H1 (cell line): ENCODE data around the gene TOMM40L. TPM values are rescaled to one million over a fixed set of nuclear protein-coding genes. Genes with fewer than 3 reads are reported as not detected.

Source experiments
- CTCF ChIA-PET: fragments of 300-600 bp; sonication (Branson Sonifier 250); formaldehyde crosslinking; loops from one replicate; lab custom pipeline; 2021; ENCODE audit not compliant: partially characterized antibody; lab: Charles Lee
- POLR2A ChIA-PET: fragments of 300-600 bp; sonication (Branson Sonifier 250); formaldehyde crosslinking; loops from one replicate; lab custom pipeline; 2021; ENCODE audit warnings: inconsistent platforms; ENCODE audit not compliant: partially characterized antibody; lab: Charles Lee
- DNase-seq, 2 experiments: peaks; one replicate each; pipeline versions ENCODE4 v3.0.0 to v3.0.0-alpha.2; 2010 to 2022; ENCODE audit warnings: low spot score in 2 of 2, low read depth in 1 of 2, mixed read lengths in 1 of 2
- FAIRE-seq: peaks from 2 replicates; lab custom pipeline; 2011; peaks lifted over from hg19 to GRCh38; lab: Jason Lieb, UNC
- H2AFZ ChIP-seq: 2 replicates; pipeline ENCODE4 v1.8.1; 2012; ENCODE audit warnings: low read length, inconsistent platforms
- H2AK5ac ChIP-seq: 2 replicates; pipeline ENCODE4 v1.6.1; 2013; ENCODE audit warnings: low read depth, low read length
- H2BK120ac ChIP-seq: replicated peaks from 2 replicates; pipeline ENCODE3; 2013; ENCODE audit warnings: low read depth, low read length, inconsistent platforms
- H2BK12ac ChIP-seq: 2 replicates; pipeline ENCODE4 v1.6.1; 2013; ENCODE audit warnings: low read depth, low read length
- H2BK15ac ChIP-seq: 2 replicates; pipeline ENCODE4 v1.6.1; 2013; ENCODE audit warnings: low read length
- H2BK20ac ChIP-seq: 2 replicates; pipeline ENCODE4 v1.6.1; 2013; ENCODE audit warnings: low read length
- H2BK5ac ChIP-seq: 2 replicates; pipeline ENCODE4 v1.6.1; 2013; ENCODE audit warnings: low read depth, low read length
- H3K14ac ChIP-seq: 2 replicates; pipeline ENCODE4 v1.6.1; 2013; ENCODE audit warnings: inconsistent platforms; ENCODE audit not compliant: insufficient read length
- H3K18ac ChIP-seq: 2 replicates; pipeline ENCODE4 v1.6.1; 2013; ENCODE audit warnings: low read length; ENCODE audit errors: extremely low read depth
- H3K23ac ChIP-seq: 2 replicates; pipeline ENCODE4 v1.6.1; 2013; ENCODE audit warnings: inconsistent platforms; ENCODE audit not compliant: insufficient read length
- H3K23me2 ChIP-seq: 2 replicates; pipeline ENCODE4 v1.6.1; 2013; ENCODE audit warnings: low read depth, low read length
- H3K27ac ChIP-seq: 2 replicates; pipeline ENCODE4 v1.6.1; 2011; ENCODE audit warnings: low read depth, low read length, inconsistent platforms
- H3K27me3 ChIP-seq, 4 experiments: replicated peaks in 1 of 4; 1 replicate in 1 of 4; 2 replicates in 3 of 4; pipeline versions ENCODE4 v1.6.1 to v1.8.1; 2011 to 2013; ENCODE audit warnings: low read length in 3 of 4, mild to moderate bottlenecking in 3 of 4, inconsistent platforms in 2 of 4, mixed read lengths in 2 of 4, moderate library complexity in 1 of 4; ENCODE audit not compliant: control insufficient read depth in 3 of 4, insufficient read depth in 3 of 4; ENCODE audit errors: extremely low read depth in 1 of 4
- H3K36me3 ChIP-seq, 4 experiments: 2 replicates each; pipeline versions ENCODE4 v1.6.1 to v1.8.1; 2011 to 2013; ENCODE audit warnings: mild to moderate bottlenecking in 4 of 4, low read length in 3 of 4, moderate library complexity in 2 of 4, control low read depth in 1 of 4, inconsistent platforms in 1 of 4; ENCODE audit not compliant: insufficient read depth in 4 of 4, control insufficient read depth in 2 of 4
- H3K4ac ChIP-seq: replicated peaks from 2 replicates; pipeline ENCODE3; 2013; ENCODE audit warnings: low read length, low read depth, mixed read lengths, inconsistent platforms; ENCODE audit not compliant: insufficient read length
- H3K4me1 ChIP-seq, 4 experiments: replicated peaks in 1 of 4; 1 replicate in 1 of 4; 2 replicates in 3 of 4; pipeline versions ENCODE4 v1.6.1 to v1.8.1; 2011 to 2013; ENCODE audit warnings: low read length in 3 of 4, inconsistent platforms in 2 of 4, mixed read lengths in 1 of 4; ENCODE audit not compliant: insufficient read depth in 4 of 4, control insufficient read depth in 3 of 4
- H3K4me2 ChIP-seq, 2 experiments: 2 replicates each; pipeline versions ENCODE4 v1.6.1 to v1.8.1; 2011 to 2013; ENCODE audit warnings: low read depth in 2 of 2, low read length in 2 of 2, control low read depth in 1 of 2, inconsistent platforms in 1 of 2, mild to moderate bottlenecking in 1 of 2; ENCODE audit not compliant: insufficient read depth in 1 of 2
- H3K4me3 ChIP-seq, 4 experiments: fragments of 200-600, 300-600 bp in 1 of 4; sonication (generic), shearing (Covaris generic), sonication (Bioruptor Twin) in 1 of 4; 2 replicates each; pipeline versions ENCODE4 v1.5.1 to v1.8.1; 2011 to 2016; ENCODE audit warnings: low read length in 4 of 4, low read depth in 3 of 4, control low read depth in 2 of 4, inconsistent platforms in 2 of 4, mild to moderate bottlenecking in 2 of 4, mixed read lengths in 1 of 4, moderate library complexity in 1 of 4; ENCODE audit not compliant: insufficient read depth in 2 of 4; ENCODE audit errors: extremely low read depth in 1 of 4
- H3K56ac ChIP-seq: replicated peaks from 2 replicates; pipeline ENCODE3; 2013; ENCODE audit warnings: low read depth, mild to moderate bottlenecking, mixed read lengths, low read length, inconsistent platforms; ENCODE audit not compliant: insufficient read length
- H3K79me1 ChIP-seq: 2 replicates; pipeline ENCODE4 v1.6.1; 2013; ENCODE audit warnings: low read depth, low read length, control low read depth
- H3K79me2 ChIP-seq, 2 experiments: 2 replicates each; pipeline versions ENCODE4 v1.6.1 to v1.8.1; 2012 to 2013; ENCODE audit warnings: low read length in 2 of 2, mild to moderate bottlenecking in 2 of 2, inconsistent platforms in 1 of 2; ENCODE audit not compliant: insufficient read depth in 2 of 2, control insufficient read depth in 1 of 2
- H3K9ac ChIP-seq, 4 experiments: replicated peaks in 1 of 4; 1 replicate in 1 of 4; 2 replicates in 3 of 4; pipeline versions ENCODE4 v1.6.1 to v1.8.1; 2011 to 2013; ENCODE audit warnings: low read depth in 3 of 4, low read length in 3 of 4, control low read depth in 2 of 4, mild to moderate bottlenecking in 2 of 4, moderate library complexity in 2 of 4, inconsistent platforms in 1 of 4; ENCODE audit errors: extremely low read depth in 1 of 4
- H3K9me3 ChIP-seq, 2 experiments: 2 replicates each; pipeline versions ENCODE4 v1.6.1 to v1.8.1; 2012 to 2013; ENCODE audit warnings: mild to moderate bottlenecking in 2 of 2, moderate library complexity in 2 of 2, control low read depth in 1 of 2, inconsistent platforms in 1 of 2, low read depth in 1 of 2, low read length in 1 of 2, mixed read lengths in 1 of 2; ENCODE audit not compliant: insufficient read depth in 2 of 2
- H4K20me1 ChIP-seq, 2 experiments: replicated peaks in 1 of 2; 2 replicates each; pipeline versions ENCODE3 to v1.8.1; 2011 to 2013; ENCODE audit warnings: inconsistent platforms in 2 of 2, low read length in 2 of 2, mild to moderate bottlenecking in 1 of 2; ENCODE audit not compliant: insufficient read depth in 2 of 2, control insufficient read depth in 1 of 2
- H4K5ac ChIP-seq: 2 replicates; pipeline ENCODE4 v1.6.1; 2013; ENCODE audit warnings: low read length, low read depth, mixed read lengths, inconsistent platforms; ENCODE audit not compliant: insufficient read length
- H4K8ac ChIP-seq: 2 replicates; pipeline ENCODE4 v1.8.0; 2013; ENCODE audit warnings: mild to moderate bottlenecking, moderate library complexity, low read length, inconsistent platforms; ENCODE audit not compliant: insufficient read depth; ENCODE audit errors: extremely low read depth
- H4K91ac ChIP-seq: replicated peaks from 2 replicates; pipeline ENCODE3; 2013; ENCODE audit warnings: low read length, mixed read lengths, inconsistent platforms; ENCODE audit not compliant: insufficient read length
- ATF2 ChIP-seq: IDR thresholded peaks from 2 replicates; pipeline ENCODE4 v1.6.1; 2012; ENCODE audit warnings: low read length, inconsistent platforms
- BCL11A ChIP-seq, 2 experiments: IDR thresholded peaks; one replicate each; pipeline ENCODE4 v1.6.1; 2011; ENCODE audit warnings: low read depth in 2 of 2, low read length in 2 of 2, mild to moderate bottlenecking in 2 of 2
- CBX5 ChIP-seq: fragments of 300-800, 300-1000 bp; sonication (generic); IDR thresholded peaks from 2 replicates; pipeline ENCODE4 v1.7.1; 2016; ENCODE audit warnings: antibody characterized with exemption, low read length, low read depth
- CBX8 ChIP-seq: fragments of 300-800, 300-1000 bp; sonication (generic); IDR thresholded peaks from 2 replicates; pipeline ENCODE4 v1.7.1; 2016; ENCODE audit warnings: low read depth, low read length, borderline replicate concordance
- CREB1 ChIP-seq: IDR thresholded peaks from 2 replicates; pipeline ENCODE4 v1.6.1; 2012; ENCODE audit warnings: inconsistent platforms
- KDM4A ChIP-seq: IDR thresholded peaks from one replicate; pipeline ENCODE4 v1.7.1; 2012; ENCODE audit warnings: low read depth, mild to moderate bottlenecking, moderate library complexity, low read length, inconsistent platforms; ENCODE audit not compliant: severe bottlenecking
- MAX ChIP-seq: IDR thresholded peaks from 2 replicates; pipeline ENCODE4 v1.6.1; 2012; ENCODE audit warnings: inconsistent platforms
- NANOG ChIP-seq: IDR thresholded peaks from 2 replicates; pipeline ENCODE4 v1.6.1; 2011; ENCODE audit warnings: low read length, low read depth, mild to moderate bottlenecking, inconsistent platforms; ENCODE audit not compliant: insufficient read depth, poor library complexity, severe bottlenecking
- RXRA ChIP-seq: IDR thresholded peaks from 2 replicates; pipeline ENCODE4 v1.6.1; 2011; ENCODE audit warnings: low read depth, mild to moderate bottlenecking, low read length, moderate library complexity; ENCODE audit not compliant: insufficient read depth
- SP1 ChIP-seq: IDR thresholded peaks from 2 replicates; pipeline ENCODE4 v1.6.1; 2011; ENCODE audit warnings: low read depth, low read length
- WGBS, 2 experiments: shearing (Covaris generic) in 1 of 2; methylation state at CpG; one replicate each; pipeline versions ENCODE4 v1.1.6 to v1.1.7; 2013 to 2015; ENCODE audit warnings: low lambda C conversion rate in 2 of 2, mixed read lengths in 2 of 2, inconsistent platforms in 1 of 2, low coverage in 1 of 2, missing lambda C conversion rate in 1 of 2; ENCODE audit not compliant: insufficient replicate concordance in 2 of 2, insufficient coverage in 1 of 2, insufficient read length in 1 of 2; ENCODE audit errors: extremely low coverage in 1 of 2, missing lambda C conversion rate in 1 of 2; 5-methylcytosine and 5-hydroxymethylcytosine counted together
- polyA plus RNA-seq, 7 experiments: library from polyadenylated mRNA; depleted of rRNA in 3 of 7; stranded (reverse) in 5 of 7; unstranded in 2 of 7; fragments of >200 nt in 5 of 7; fragments of 200-250 nt in 2 of 7; gene quantifications; 1 replicate in 5 of 7; 2 replicates in 1 of 7; 4 replicates in 1 of 7; pipeline versions ENCODE4 v1.2.1 to v1.2.3, GENCODE V29; 2011 to 2013; ENCODE audit warnings: missing spikeins in 2 of 7, mixed read lengths in 2 of 7
- total RNA-seq: library from RNA; stranded (reverse); fragmentation: NEBNext Ultra II Directional; extraction: Animal tissue kit (Norgen Biotek cat#: 25700); gene quantifications from 2 replicates; pipeline ENCODE4 v1.2.1, GENCODE V29; 2021

Gene TOMM40L
- total and polyA plus RNA-seq, 2 of the 8 experiments (the other 6 are each of a cell fraction or from before 2014, with no cell fraction given), result 11.4 to 15.0 TPM

- no peak for FAIRE-seq
- H2BK12ac ChIP-seq, result no peak overlapping the region
- H3K27ac ChIP-seq, result peak overlapping the region; percentile 88; the same call in 1 of the 2 replicates
- TF ChIP-seq BCL11A (IDR thresholded peaks at IDR 0.05; ENCODE audit: low read depth in 2 of 2, low read length in 2 of 2), result no peak
- no peak for TF ChIP-seq NANOG
- TF ChIP-seq MAX, result no peak
- no peak for TF ChIP-seq KDM4A
- TF ChIP-seq CREB1, result no peak
- TF ChIP-seq SP1, result no peak
- TF ChIP-seq CBX5, result no peak
- TF ChIP-seq RXRA, result no peak
- TF ChIP-seq ATF2, result no peak
- no peak for TF ChIP-seq CBX8
Observed at GRCh38 chr1:161176468-161177111, 49.3 kb upstream of the TOMM40L start.

More at GRCh38 chr1:161176468-161177111, 49.3 kb upstream of the TOMM40L start:
- Histone ChIP-seq H3K9me3 (no peaks in the 10 kb centered on the region), H3K56ac (no peak overlapping the region), H4K5ac (no peak overlapping the region), H2BK5ac (peak overlapping the region; percentile 99; the same call in 1 of the 2 replicates), H2BK120ac (no peak overlapping the region), H3K23me2 (peaks cover 2% of the 10 kb centered on the region; the same call in 1 of the 2 replicates), H2AK5ac (no peak overlapping the region), H3K18ac (no peak overlapping the region), H3K79me2 (peaks cover 0 to 4% of the 10 kb centered on the region in 2 experiments; a peak in 1 of 4 replicates), H3K14ac (no peak overlapping the region), H4K91ac (no peak overlapping the region), H3K79me1 (peaks cover 4% of the 10 kb centered on the region), H3K4ac (peak overlapping the region; percentile 62), H4K8ac (no peak overlapping the region; the same call in 1 of the 2 replicates), H3K4me1 (peaks cover 0 to 13% (median under 1%) of the 10 kb centered on the region in 4 experiments; a peak in 3 of 7 replicates), H3K4me3 (peak overlapping the region; percentile 66 to 96 (median 84)), H4K20me1 (peaks cover 0 to 6% of the 10 kb centered on the region in 2 experiments), H2BK15ac (no peak overlapping the region), H3K27me3 (no peaks in the 10 kb centered on the region), H2AFZ (no peak overlapping the region), H3K4me2 (peak overlapping the region; percentile 61 to 93), H3K9ac (peak overlapping the region in 3 of 4 experiments; percentile 3 to 83 (median 81); a peak in 5 of 7 replicates), H3K36me3 (peaks cover 7 to 36% (median 21%) of the 10 kb centered on the region in 4 experiments; a peak in 6 of 8 replicates), H2BK20ac (no peak overlapping the region), H3K23ac (no peak overlapping the region)
- ChIA-PET POLR2A (interaction anchor here (0.6 to 4.0 kb wide), 23 partner anchors 10 to 177 kb away, joined by 3 to 51 read pairs (median 4); partner anchors contain the start of genes ADAMTS4, APOA2, DEDD and F11R), CTCF (interaction anchor here (0.8 to 2.8 kb wide), 9 partner anchors 10 to 495 kb away, joined by 3 to 27 read pairs (median 3); partner anchors contain the start of genes ADAMTS4, PPOX and TOMM40L)
- WGBS, 2 experiments, result 27% methylated on average over 16 of the region's 17 CpGs; no CpG with 5 or more reads in 1 of the 2 experiments
- DNase-seq, result no peak
